Breast epithelium (tissue), 4 donors: ENCODE measurements around the gene FBXO31. TPM values are rescaled to one million over a fixed set of nuclear protein-coding genes. Genes with fewer than 3 reads are reported as not detected.

ENCODE experiments used
- DNase-seq, 2 donors: peaks; one replicate each; pipeline ENCODE4 v3.0.0-alpha.2; 2019; ENCODE audit warnings: low spot score in 2 of 2
- H3K27ac ChIP-seq, 2 donors: fragments of 200-600 bp; sonication (generic) in 1 of 2; one replicate each; pipeline ENCODE4 v1.5.1; 2016 to 2019; ENCODE audit warnings: mild to moderate bottlenecking in 1 of 2
- H3K27me3 ChIP-seq, 2 donors: fragments of 200-600 bp; sonication (generic) in 1 of 2; one replicate each; pipeline versions ENCODE4 v1.5.1 to v1.6.0; 2017 to 2019; ENCODE audit warnings: control low read depth in 1 of 2, mild to moderate bottlenecking in 1 of 2
- H3K36me3 ChIP-seq: fragments of 200-600 bp; one replicate; pipeline ENCODE4 v1.5.1; 2019
- H3K4me1 ChIP-seq, 2 donors: fragments of 200-600 bp; sonication (generic); one replicate each; pipeline ENCODE4 v1.5.1; 2016 to 2019; ENCODE audit warnings: control low read depth in 1 of 2
- H3K4me3 ChIP-seq, 3 donors: fragments of 200-600 bp; sonication (generic); 1 replicate in 2 of 3; 2 replicates in 1 of 3; pipeline ENCODE4 v1.5.1; 2016 to 2019; ENCODE audit warnings: mild to moderate bottlenecking in 3 of 3, moderate library complexity in 2 of 3
- H3K9me3 ChIP-seq, 2 donors: fragments of 200-600 bp; sonication (generic) in 1 of 2; one replicate each; pipeline ENCODE4 v1.5.1; 2016 to 2019; ENCODE audit warnings: control low read depth in 1 of 2
- CTCF ChIP-seq, 3 donors: fragments of 450-650 bp; IDR thresholded peaks; one replicate each; pipeline ENCODE4 v1.5.1; 2016 to 2017; ENCODE audit warnings: antibody characterized with exemption in 3 of 3, mild to moderate bottlenecking in 3 of 3, moderate library complexity in 3 of 3
- POLR2A ChIP-seq: fragments of 450-650 bp; IDR thresholded peaks from one replicate; pipeline ENCODE4 v1.6.1; 2016; ENCODE audit warnings: antibody characterized with exemption, mild to moderate bottlenecking, moderate library complexity
- POLR2AphosphoS5 ChIP-seq, 3 donors: sonication (generic); formaldehyde crosslinking; IDR thresholded peaks; one replicate each; pipeline ENCODE4 v1.6.1; 2017; ENCODE audit warnings: antibody characterized with exemption in 3 of 3
- intact Hi-C: fragments of 100-400 bp; cut with DNase I; formaldehyde crosslinking; loops from one replicate; pipeline ENCODE4 v1.15.1; 2023; ENCODE audit warnings: low total_unique reads
- total RNA-seq, 3 donors: library from RNA; depleted of rRNA; stranded (reverse); fragments of >200 nt; gene quantifications; one replicate each; pipeline ENCODE4 v1.1.0, GENCODE V29; 2016

The FBXO31 gene
- total RNA-seq, 3 donors from 2014 or later = 43.0 to 74.7 (median 67.4) TPM

GRCh38 chr16:87322360-87322759, 61.2 kb downstream of the FBXO31 start:
- no peak overlapping the region for H3K27ac ChIP-seq

GRCh38 chr16:87321336-87322107, 62.1 kb downstream of the FBXO31 start:
- no peak for DNase-seq
- Histone ChIP-seq H3K36me3 (no peaks in the 10 kb centered on the region), H3K27ac (no peak overlapping the region), H3K27me3 (no peaks in the 10 kb centered on the region), H3K4me3 (no peak overlapping the region), H3K9me3 (no peaks in the 10 kb centered on the region), H3K4me1 (no peaks in the 10 kb centered on the region)
- intact Hi-C loops = no loop called here
- TF ChIP-seq CTCF (IDR thresholded peaks at IDR 0.05) (no peak), POLR2A (no peak), POLR2AphosphoS5 (IDR thresholded peaks at IDR 0.05) (no peak)

More at GRCh38 chr16:87322360-87322759, 61.2 kb downstream of the FBXO31 start:
- H3K9me3 ChIP-seq = no peaks in the 10 kb centered on the region
- intact Hi-C loops = no loop called here
- H3K4me1 ChIP-seq = no peaks in the 10 kb centered on the region
- DNase-seq = no peak
- no peak for TF ChIP-seq POLR2AphosphoS5 (IDR thresholded peaks at IDR 0.05)
- TF ChIP-seq CTCF (IDR thresholded peaks at IDR 0.05) = no peak
- no peak for TF ChIP-seq POLR2A
- H3K4me3 ChIP-seq = no peak overlapping the region
- no peaks in the 10 kb centered on the region for H3K36me3 ChIP-seq
- no peaks in the 10 kb centered on the region for H3K27me3 ChIP-seq

GRCh38 chr16:87320510-87321227, 62.9 kb downstream of the FBXO31 start:
- Histone ChIP-seq H3K27me3 (no peaks in the 10 kb centered on the region), H3K4me3 (no peak overlapping the region), H3K9me3 (no peaks in the 10 kb centered on the region), H3K36me3 (no peaks in the 10 kb centered on the region), H3K4me1 (no peaks in the 10 kb centered on the region), H3K27ac (no peak overlapping the region)
- TF ChIP-seq POLR2A (no peak), CTCF (IDR thresholded peaks at IDR 0.05) (no peak), POLR2AphosphoS5 (IDR thresholded peaks at IDR 0.05) (no peak)
- intact Hi-C loops = no loop called here
- DNase-seq = no peak

- Histone ChIP-seq H3K36me3 (no peaks in the 10 kb centered on the region), H3K9me3 (no peaks in the 10 kb centered on the region), H3K27ac (no peak overlapping the region), H3K4me1 (no peaks in the 10 kb centered on the region), H3K27me3 (no peaks in the 10 kb centered on the region), H3K4me3 (no peak overlapping the region)
- DNase-seq = no peak
- TF ChIP-seq POLR2AphosphoS5 (IDR thresholded peaks at IDR 0.05) (no peak), CTCF (IDR thresholded peaks at IDR 0.05) (no peak), POLR2A (no peak)
- intact Hi-C loops = no loop called here
Observed at GRCh38 chr16:87319997-87320491, 63.5 kb downstream of the FBXO31 start.

GRCh38 chr16:87319011-87319410, 64.6 kb downstream of the FBXO31 start:
- Histone ChIP-seq H3K4me3 (no peak overlapping the region), H3K27me3 (no peaks in the 10 kb centered on the region), H3K4me1 (no peaks in the 10 kb centered on the region), H3K36me3 (no peaks in the 10 kb centered on the region), H3K9me3 (no peaks in the 10 kb centered on the region), H3K27ac (no peak overlapping the region)
- no peak for DNase-seq
- intact Hi-C loops = no loop called here
- TF ChIP-seq CTCF (IDR thresholded peaks at IDR 0.05) = no peak
